ENCODE data around the gene PTTG2.

DNA sequence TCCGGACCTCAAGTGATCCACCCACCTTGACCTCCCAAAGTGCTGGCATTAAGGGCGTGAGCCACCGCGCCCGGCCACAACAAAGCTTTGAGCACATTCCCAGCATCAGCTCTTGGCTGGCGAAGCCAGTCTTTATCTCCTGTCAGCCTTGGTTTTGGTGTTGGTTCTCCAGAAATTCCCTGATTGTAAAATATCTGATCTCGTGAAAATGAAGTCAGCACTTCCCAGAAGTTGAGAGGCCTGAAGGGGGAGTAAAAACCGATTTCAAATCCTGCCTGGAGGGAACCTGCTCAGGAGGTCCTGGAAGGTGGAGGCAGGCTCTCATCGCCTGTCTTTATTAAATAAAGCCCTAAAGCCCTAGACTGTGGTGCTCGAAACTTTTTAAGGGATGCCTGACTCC is 33.6 kb downstream of the PTTG2 start:
- no peak for TF ChIP-seq EZH2 (IDR thresholded peaks at IDR 0.05; ENCODE audit: borderline replicate concordance)
- TF ChIP-seq, protein P1, sequence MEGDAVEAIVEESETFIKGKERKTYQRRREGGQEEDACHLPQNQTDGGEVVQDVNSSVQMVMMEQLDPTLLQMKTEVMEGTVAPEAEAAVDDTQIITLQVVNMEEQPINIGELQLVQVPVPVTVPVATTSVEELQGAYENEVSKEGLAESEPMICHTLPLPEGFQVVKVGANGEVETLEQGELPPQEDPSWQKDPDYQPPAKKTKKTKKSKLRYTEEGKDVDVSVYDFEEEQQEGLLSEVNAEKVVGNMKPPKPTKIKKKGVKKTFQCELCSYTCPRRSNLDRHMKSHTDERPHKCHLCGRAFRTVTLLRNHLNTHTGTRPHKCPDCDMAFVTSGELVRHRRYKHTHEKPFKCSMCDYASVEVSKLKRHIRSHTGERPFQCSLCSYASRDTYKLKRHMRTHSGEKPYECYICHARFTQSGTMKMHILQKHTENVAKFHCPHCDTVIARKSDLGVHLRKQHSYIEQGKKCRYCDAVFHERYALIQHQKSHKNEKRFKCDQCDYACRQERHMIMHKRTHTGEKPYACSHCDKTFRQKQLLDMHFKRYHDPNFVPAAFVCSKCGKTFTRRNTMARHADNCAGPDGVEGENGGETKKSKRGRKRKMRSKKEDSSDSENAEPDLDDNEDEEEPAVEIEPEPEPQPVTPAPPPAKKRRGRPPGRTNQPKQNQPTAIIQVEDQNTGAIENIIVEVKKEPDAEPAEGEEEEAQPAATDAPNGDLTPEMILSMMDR (IDR thresholded peaks at IDR 0.05; ENCODE audit: poor library complexity) = no peak
